Measurements from ENCODE around the gene RGS10.

DNA sequence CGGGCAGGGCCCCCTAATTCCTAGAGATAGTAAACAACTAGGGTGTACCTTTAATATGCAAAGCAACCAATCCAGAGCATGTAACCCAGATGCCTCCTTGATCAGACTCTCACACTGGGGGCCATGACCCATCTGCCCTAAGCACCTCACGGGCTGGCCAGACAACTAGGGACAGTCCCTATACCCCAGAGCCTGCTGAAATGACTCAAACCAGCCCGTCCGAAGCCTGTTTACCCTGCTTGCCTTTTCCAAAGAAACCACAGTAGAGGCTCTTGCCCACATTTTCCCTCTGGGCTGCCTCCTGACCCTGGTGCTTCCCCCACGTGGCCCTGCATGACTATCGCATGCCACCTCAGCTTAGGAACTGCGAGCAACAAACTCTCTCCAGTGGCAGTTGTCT, 46.2 kb downstream of the RGS10 start:
- TF ChIP-seq SP2 (tag by site-specific recombination; IDR thresholded peaks at IDR 0.05) (no peak), ZNF768 (tag by site-specific recombination; IDR thresholded peaks at IDR 0.05) (no peak), ZNF544 (tag by site-specific recombination; IDR thresholded peaks at IDR 0.05) (no peak)

Data from HEK293 (cell line).